Activated CD8-positive, alpha-beta memory T cell treated with anti-CD3 and anti-CD28 coated beads for 4 hours (primary cell): ENCODE measurements around the gene UBE2O.
A peak's percentile ranks its signal among the peaks of the same experiment; 100 is the strongest.

Experiments used
- DNase-seq, 2 donors: peaks; one replicate each; pipeline ENCODE4 v3.0.0-alpha.2; 2020; ENCODE audit warnings: low read depth in 2 of 2

Gene UBE2O

DNA sequence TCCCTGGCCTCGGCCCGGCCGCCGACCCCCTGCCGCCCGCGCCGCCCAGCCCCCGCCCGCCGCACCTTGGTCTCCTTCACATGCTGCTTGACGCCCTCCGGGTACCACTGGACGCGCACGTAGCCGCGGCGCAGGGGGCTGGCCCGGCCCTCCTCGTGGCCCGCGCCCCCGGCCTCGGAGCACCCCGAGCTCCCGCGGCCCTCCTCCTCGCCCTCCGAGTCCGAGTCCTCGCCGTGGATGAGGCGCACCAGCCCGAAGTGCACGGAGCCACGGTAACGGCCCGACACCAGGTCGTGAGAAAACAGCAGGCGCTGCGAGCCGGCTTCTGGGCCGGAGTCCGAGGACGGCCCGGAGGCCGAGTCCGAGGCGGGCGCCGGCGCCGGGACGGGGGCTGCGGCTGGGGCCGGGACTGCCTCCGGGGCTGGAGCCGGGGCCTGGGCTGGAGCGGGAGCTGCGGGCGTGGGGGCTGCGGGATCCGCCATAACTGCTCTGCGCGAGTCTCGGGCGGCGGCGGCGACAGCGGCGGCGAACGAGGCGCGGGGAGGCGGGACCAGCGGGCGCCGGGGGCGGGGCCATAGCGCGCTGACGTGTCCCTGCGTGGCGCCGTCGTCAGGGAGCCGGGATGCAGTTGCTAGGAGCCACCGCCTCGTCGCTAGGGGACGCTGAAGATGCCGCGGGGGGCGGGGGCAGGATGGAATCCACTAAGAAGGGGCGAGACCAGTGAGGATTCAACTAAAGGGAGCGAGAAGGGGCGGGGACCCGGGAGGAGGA lies at the start of gene UBE2O:
UBE2O (minus strand) TSS at position 493 of the 771 bp plus-strand sequence; CDS start at position 482, 11 bp downstream.
- peak; percentile 73 to 76 for DNase-seq

DNA sequence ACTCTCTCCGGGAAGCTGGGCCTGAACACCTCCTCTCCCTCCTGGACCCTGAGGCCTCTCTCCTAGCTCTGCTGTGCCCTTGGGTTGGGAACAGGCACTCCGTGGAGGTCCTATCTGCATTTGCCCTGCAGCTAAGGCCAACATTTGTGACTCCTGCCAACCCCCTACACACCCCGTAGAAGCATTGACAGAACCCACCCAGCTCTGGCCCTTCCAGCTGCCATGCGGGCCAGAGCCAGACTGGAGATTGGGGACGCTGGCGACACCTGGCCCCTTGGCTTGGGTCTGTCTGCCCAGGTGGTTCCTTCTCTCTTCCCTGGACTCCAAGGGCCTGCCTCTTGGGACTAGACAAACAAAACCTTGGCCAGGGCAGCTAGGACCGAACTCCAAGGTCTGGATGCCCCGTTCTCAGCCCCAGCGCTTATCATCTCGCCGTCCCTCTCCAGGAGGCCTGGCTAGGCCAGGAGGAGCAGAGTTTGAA lies 48.9 kb upstream of the UBE2O start:
- no peak for DNase-seq

DNA sequence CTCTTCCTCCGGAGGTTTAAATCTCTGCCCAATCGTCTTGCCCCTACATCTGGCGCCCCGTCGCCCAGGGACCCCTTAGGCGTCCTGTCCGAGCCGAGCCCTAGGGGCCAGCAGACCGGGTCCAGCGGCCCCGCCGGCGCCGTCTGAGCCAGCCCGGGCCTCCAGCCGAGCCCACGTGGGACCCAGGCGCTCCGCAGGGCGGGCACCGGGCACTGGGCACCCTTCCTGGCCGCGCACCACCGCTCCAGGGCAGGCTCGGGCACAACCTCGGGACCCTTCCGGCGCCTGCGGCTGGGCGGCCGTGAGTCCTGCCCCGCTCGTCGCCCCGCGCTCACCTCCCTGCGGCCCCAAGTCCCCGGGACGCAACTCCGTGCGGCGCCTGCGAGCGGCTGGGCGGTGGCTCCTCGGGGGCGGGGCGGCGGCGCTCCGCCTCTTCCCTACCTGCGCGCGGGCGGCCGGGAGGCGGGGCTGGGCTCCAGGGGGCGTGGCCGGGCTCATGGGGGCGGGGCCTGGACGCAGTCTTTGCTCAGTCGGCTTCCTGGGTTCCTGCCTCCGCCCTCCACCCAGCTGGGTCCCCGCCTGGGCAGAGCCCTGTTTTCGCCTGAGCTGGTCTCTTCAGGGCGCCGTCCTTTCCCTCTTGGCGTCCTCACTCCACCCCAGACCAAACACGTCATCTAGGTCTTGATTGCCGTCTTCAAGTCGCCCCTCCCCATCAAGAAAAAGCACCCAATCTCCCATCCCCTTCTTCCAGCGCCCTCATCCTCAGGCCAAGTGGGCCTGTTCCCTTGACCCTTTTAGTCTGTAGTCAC lies 48.3 kb upstream of the UBE2O start, which contains the start of gene RHBDF2:
RHBDF2 (minus strand) TSS at position 406 of the 809 bp plus-strand sequence. CDS start 19,899 bp downstream, outside the sequence.
- DNase-seq = peak; percentile 86 to 93

DNA sequence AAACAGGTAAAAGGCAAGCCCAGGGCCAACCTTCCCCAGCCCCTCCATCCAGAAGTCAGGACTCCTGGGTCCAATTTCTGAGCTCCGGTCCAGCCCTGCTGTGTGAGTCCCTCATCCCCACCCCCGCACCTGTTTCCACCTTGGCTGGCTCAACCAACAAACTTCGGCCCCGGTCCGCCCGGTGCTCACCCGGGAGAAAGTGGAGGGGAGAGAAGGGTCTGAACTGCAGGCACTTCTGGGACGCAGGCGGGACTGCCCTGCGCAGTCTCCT lies 47.7 kb upstream of the UBE2O start:
- no peak for DNase-seq

DNA sequence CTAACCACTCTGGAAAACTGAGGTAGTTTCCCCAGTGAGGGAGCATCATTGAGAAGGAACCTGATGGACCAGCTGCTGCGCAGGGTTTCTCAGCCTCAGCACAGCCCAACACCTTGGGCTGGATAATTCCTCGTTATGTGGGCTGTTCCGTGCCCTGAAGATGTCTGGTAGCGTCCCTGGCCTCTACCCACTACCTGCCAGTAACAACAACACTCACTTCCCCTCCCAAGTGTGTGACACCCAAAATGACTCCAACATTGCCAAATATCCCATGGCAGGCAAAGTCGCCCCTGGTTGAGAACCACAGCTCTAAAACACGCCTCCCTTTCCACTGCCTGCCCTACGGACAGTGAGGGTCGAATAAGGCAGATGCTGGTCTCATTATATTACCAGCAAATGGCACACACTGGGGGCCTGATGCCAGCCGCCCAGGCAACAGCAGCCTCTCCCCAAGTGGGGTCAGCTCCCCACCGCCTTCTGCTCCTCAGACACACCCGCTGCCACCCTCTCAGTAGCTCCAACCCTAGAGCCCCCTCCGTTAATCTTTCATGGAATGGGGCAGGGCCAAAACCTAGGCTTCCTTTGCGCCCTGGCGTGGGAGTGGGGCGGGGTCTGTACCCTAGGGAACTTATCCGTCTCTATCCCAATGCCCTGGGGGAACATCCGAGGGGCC lies 47.3 kb upstream of the UBE2O start:
- DNase-seq = no peak

DNA sequence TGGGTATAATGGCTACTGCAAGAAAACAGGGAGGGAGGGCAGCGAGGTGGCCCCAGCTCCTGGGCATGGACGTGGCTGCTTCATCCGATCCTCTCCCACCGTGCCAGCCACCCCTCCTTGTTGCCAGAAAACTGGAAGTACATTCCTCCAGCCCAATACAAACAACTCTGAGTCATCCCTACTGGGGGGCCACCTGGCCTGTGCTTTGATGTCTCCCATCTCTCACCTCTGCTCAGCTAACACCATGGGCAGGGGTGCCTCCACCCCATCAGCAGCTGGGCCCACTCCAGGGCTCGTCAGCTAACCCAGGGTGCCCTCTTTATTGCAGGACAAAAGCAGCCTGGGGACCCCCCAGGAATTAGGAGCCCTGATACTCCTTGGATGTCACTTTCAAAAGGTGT lies 46.3 kb upstream of the UBE2O start:
- DNase-seq = no peak

DNA sequence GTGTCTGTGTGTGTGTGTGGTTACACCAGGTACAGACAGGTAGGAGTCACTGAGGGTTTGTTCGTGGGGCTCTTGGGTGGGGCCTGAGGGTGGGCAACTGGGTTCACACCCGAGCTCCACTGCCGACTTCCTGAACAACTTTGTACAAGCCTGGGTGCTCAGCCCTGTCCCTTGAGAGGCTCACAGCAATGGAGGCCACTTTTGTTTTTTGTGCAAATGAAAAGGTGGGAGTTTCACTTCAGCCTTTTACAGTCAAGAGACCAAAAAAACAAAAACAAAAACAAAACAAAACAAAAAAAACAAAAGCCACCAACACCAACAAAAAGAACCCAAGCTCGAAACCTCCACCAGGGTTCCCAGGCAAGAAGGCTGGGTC lies 45.9 kb upstream of the UBE2O start:
- no peak for DNase-seq

DNA sequence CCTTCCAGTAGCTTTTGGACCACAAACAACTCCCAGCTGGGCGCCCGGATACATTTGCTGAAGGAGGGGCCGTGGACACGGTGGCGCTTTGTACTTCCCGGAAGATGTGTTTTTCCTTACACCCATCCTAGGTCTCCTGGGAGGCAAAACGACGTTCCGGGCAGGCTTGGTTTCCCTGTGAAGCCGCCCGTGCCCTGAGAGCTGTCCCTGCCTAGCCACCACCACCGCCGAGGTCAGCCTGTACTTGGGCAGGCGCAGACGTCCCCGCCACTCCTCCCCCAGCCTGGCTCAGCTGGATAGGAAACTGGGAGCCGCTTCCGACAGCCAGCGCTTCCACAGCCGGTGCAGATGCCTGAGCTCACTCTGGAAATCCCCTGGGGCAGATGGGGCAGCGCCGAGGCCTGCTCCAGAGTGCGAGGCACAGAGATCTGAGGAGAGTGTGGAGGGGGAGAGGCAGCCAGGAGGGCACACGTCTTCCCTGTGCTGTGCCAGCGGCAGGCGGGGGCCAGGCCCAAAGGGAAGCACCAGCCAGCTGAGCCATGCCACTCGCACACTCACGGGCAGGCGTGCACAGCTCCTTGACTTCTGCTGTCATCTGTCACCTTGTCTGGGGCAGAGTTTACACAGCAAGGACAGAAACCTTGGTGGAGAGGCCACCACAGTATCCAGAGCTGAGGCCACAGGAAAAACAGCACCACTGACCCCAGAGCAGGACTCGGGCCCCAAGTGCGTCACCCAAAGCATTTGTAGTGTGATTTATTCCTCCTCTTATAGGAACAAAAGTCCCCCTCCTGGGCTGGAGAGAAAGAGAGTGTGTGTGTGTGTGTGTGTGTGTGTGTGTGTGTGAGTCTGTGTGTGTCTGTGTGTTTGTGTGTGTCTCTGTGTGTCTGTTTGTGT lies 45.3 kb upstream of the UBE2O start:
- no peak for DNase-seq

DNA sequence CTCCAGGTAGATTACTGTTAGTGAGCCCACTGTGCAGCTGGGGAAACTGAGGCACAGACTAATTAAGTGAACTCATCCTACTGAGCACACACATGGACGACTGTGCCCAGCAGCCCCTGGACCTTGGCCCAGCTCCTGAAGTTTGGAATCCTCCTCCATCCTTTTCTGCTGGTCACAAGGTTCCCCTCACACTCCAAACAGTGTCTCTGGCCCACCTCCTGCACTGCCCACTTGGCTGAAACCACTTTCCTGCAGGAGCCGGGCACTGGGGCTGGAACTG lies 44.7 kb upstream of the UBE2O start:
- DNase-seq = no peak

DNA sequence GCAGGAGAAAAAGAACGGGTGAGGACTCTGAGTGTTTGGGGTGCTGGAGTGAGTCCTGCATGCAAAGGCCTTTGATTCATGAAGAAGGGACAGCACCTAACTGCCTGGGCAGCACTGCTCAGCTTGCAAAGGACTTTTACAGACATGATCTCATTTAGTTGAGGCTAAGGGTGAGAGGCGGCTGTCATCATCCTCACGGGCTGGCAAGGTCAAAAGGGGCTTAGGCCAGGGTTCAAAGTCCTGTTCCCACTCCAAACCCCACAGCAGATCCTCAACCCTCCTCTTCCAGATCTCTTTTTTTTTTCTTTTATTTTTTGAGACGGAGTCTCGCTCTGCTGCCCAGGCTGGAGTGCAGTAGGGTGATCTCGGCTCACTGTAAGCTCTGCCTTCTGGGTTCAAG lies 43.5 kb upstream of the UBE2O start:
- DNase-seq = no peak

DNA sequence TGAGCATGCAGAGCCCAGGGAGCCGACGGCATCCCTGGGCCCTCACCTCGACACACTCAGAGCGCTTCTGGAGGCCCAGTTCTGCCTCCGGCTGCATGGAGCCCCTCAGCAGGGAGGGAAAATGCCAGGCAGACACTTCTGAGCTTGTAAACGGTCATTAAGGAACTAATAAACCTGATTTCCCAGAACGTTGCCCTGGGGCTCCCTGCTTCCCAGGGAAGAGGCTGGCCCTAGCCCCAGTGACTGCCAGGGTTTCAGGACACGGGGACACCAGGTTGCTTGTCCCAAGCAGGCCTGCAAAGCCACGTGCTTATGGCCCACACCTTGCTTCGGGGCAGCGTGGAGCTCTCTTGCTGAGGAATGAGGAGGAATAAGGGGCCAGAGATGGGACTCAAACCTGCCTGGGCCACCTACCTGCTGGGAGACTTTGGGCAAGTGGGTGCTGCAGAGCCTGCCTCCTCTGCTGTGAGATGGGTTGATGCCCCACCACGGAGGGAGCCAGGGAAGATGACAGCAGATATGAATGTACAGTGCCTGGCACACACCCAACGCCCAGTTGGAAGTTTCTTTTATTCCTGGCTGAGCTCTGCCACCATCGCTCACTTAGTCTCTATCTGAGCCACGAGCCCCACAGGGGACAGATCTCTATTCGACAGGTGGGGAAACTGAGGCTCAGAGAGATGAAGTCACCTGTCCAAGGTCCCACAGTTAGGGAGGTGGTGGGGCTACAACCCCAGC lies 42.9 kb upstream of the UBE2O start:
- DNase-seq = no peak

DNA sequence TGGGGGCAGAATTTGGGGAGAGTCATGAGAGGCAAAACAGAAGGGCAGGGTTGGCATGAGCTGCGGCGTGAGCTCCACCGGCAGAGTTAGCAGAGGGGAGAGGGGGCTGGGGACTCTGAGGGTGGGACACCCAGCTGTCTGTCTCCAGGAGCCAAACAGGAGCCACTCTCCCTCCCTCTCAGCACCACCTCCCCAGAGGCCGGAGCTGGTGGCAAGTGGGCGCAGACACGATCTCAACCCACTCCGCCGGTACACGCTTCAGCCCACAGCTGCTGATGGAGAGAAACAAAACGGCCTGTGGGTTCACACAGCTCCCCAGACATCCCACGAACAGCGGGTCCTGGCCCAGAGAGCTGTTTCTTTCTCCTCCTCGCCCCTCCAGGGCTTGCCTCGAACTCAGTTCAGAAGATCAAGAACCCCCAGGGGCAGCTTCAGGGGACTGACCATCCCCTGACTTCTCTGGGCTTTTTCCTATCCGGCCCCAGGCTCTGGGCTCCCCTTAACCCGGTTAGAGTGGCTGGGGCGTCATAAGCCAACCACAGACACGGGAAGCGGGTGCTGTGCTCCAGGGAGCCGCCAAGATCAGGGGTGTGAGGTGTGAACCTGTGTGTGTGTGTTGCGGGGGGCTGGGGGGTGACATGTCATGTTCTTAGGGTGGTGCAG lies 40.7 kb upstream of the UBE2O start:
- no peak for DNase-seq

DNA sequence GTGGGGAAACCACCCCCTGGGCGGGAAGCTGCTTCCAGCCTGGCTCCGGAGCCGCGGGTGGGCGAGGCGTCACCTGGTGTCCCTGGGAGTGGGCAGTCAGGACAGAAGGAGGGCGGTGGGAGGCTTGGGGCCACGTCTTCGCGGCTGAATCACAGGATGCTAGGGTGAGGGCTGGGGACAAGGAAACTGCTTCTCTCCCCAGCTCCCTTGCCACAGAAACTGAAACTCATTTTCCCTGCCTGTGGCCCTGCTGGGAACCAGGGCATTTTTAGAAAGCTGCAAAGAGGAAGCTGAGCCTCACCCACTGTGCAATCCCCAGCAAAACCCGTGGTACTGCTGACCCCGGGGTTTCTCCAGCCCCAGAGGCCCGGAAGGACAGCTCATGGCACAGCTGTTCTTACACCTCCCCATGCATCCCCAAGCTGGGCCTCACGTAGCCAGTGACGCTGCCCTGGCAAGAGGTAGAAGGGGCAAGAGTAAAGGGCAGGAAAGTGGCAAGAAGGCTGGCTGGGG lies 40.1 kb upstream of the UBE2O start:
- DNase-seq = no peak

DNA sequence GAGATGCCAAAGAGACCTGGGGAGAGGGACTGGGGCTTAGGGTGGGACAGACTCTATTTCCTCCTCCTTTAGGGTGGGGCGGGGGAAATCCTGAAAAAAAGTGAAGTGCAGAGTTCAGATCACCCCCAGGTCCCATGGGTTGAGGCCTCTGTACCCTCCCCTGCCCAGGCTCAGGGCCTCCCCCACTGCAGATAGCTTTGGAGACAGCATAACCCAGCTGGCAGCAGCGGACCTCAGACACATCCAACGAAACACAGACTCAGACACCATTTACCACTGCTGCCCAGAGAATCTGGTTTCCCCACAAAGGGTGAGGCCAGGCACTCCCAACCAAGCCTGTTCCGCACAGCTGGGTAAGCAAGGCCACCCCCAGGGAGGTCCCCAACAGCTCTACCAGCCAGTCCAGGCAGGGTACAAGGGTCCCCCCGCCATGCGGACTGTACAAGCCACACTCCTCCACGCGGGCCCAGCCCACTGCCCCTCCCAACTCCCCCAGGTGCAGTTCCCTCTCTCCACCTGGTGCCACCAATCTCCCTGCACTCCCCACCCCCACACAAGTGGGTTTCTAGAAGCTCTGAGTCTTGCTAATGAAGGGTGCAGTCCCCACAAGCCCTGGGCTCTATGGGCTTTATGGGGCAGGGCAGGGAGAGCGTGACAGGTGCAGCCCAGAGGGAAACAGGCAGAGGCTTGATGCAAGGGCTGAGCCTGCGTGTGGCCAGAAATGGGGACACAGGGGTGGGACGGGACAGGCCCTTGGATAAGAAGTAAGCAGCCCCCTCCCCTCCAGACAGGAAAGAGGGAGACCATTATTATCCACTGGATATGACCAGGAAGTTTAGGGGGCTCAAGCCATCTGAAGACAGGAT lies 39.4 kb upstream of the UBE2O start:
- no peak for DNase-seq

DNA sequence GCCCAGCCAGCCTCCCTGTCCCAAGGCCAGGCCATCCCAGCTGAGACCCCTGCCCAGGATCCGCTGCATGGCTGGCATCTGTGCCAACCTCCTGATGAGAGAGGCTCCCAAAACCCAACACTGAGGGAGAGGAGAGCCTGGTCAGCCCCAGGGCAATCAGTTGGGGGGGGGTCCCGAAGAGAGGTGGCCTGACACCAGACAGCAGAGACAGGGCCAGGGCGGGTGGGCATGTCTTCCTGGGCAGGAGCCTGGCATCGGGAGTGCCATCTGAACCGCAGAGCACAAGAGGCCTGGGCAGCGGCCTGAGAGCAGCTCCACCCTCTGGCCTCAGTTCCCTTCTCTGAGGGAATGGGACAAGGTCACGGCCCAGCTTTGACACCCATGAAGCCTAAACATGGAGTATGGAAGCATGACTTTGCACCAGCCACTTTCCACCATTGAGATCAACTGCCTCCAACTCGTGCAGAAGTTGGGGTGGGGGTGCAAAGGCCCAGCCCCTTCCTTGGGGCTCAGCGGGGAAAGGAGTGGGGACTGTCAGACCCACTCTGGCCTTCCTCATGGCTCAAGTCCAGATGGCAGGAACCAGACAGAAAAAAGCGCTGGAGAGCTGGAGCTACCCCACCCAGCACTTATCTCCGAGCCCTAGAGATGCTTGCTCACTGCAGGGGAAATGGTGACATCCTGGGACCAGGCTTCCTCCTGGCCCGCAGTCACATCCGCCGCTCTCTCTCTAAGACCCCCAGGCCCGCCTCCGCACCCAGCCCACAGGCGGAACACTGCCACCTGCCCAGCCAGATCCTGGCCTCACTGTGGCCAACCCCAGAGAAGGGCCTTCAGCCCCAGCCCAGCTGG lies 38.5 kb upstream of the UBE2O start:
- DNase-seq = no peak

DNA sequence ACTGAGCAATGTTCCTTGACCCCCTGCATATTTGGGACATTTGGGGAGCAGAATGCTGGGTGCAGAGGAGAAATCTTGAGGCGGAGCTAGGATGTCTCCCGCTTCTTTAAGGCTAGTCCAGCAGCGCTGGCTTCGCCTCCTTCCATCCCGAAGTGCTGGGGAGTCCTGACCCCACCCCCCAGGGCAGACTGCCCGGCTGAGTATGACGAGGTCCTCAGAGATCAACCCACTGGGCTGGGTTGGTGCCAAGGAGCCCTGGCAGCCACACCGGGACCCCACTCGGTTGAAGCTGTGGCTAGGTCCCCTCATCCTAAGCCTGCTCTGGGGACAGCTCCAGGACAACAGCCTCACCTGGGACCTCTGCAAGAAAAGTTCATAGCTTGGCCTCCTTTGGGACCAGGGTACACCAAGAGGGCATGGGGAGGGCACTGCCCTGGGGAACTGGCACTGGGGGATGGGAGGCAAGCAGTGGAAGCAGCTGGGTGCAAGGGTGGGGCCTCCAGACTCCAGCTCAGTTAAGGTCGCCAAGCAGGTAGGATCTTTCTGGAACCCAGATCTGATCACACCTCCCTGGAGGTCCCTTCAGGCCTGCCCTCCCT lies 37.3 kb upstream of the UBE2O start:
- DNase-seq = no peak

DNA sequence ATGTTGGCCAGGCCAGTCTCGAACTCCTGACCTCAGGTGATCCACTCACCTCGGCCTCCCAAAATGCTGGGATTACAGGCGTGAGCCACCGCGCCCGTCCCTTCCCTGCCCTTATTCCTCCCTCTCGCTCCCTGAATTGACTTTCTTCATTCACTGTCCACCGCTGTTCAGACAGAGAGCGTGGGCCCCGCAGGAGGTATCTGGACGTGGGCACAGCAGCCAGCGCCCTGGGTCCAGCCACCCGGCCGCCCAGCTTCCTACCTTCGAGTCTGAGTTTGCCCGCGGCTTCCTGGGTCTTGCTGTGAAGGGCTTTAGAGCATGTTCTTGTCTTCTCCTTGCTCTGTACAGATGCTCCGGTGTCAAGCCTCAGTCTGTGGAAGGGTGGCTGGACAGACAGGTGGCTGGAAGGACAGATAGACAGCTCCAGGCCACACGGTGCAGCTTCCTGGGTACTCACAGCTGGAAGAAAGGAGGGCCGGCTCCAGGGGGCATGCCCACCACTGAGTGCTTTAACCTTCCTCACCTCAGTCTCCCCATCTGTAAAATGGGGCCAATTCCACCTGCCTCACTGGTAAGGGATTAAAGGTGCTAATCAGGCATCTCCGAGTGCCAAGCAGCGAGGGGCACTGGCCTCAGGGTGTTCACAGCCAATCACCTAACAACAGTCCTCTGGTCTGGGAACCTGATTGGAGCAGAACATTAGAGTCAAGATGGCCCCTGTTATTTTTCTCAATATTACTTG lies 34.7 kb upstream of the UBE2O start:
- DNase-seq = no peak
